22Rv1 (cell line): Measurements from ENCODE around the gene BCL3.
"Not testable (repeated sequence)": the region's sequence is repeated elsewhere in the genome, so short reads cannot be mapped to it uniquely, and the experiment has no call there.

ENCODE experiments used
- H3K27ac ChIP-seq: fragments of 450-650 bp; 2 replicates; pipeline ENCODE4 v1.5.1; 2017
- CTCF ChIP-seq: fragments of 450-650 bp; IDR thresholded peaks from 2 replicates; pipeline ENCODE4 v1.5.1; 2017; ENCODE audit warnings: mild to moderate bottlenecking
- ZFX ChIP-seq: fragments of 450-650 bp; IDR thresholded peaks from 2 replicates; pipeline ENCODE4 v1.6.1; 2017; ENCODE audit warnings: antibody characterized with exemption, borderline replicate concordance

The BCL3 gene

GRCh38 chr19:44714597-44715169 is 33.8 kb upstream of the BCL3 start:
- TF ChIP-seq ZFX, result no peak
- no peak for TF ChIP-seq CTCF
- no peak overlapping the region for H3K27ac ChIP-seq

- H3K27ac ChIP-seq, result no peak overlapping the region
- TF ChIP-seq CTCF (no peak), ZFX (no peak)
Measured at GRCh38 chr19:44717603-44718002, 30.9 kb upstream of the BCL3 start.

- no peak overlapping the region for H3K27ac ChIP-seq
- TF ChIP-seq CTCF (no peak), ZFX (no peak)
Measured at GRCh38 chr19:44718441-44719261, 29.9 kb upstream of the BCL3 start.

- H3K27ac ChIP-seq, result no peak overlapping the region
- TF ChIP-seq CTCF (no peak), ZFX (no peak)
Measured at GRCh38 chr19:44719262-44719701, 29.2 kb upstream of the BCL3 start.

- not testable (repeated sequence) for H3K27ac ChIP-seq
Measured at GRCh38 chr19:44720396-44720795, 28.1 kb upstream of the BCL3 start.

GRCh38 chr19:44720945-44721344 is 27.6 kb upstream of the BCL3 start:
- TF ChIP-seq CTCF (no peak), ZFX (no peak)
- H3K27ac ChIP-seq, result no peak overlapping the region

- not testable (repeated sequence) for H3K27ac ChIP-seq
Measured at GRCh38 chr19:44721369-44721768, 27.1 kb upstream of the BCL3 start.

- no peak for TF ChIP-seq ZFX
- TF ChIP-seq CTCF, result no peak
- 0 out of 2 replicates have a peak overlapping the region, but pooled peaks have one; percentile 68 for H3K27ac ChIP-seq
Measured at GRCh38 chr19:44722131-44723121, 26.1 kb upstream of the BCL3 start.
